NCI-H2081 (cell line): ENCODE data around the gene FAM221B.
A peak's percentile ranks its signal among the peaks of the same experiment; 100 is the strongest.

ENCODE experiments used
- DNase-seq, 2 experiments: peaks; one replicate each; lab custom pipeline; 2025; lab: John Stamatoyannopoulos, UW

FAM221B gene

GRCh38 chr9:35847792-35848572 lies 19.4 kb upstream of the FAM221B start:
- no peak for DNase-seq

- no peak for DNase-seq
Measured at GRCh38 chr9:35845824-35846771, 17.6 kb upstream of the FAM221B start.

DNA sequence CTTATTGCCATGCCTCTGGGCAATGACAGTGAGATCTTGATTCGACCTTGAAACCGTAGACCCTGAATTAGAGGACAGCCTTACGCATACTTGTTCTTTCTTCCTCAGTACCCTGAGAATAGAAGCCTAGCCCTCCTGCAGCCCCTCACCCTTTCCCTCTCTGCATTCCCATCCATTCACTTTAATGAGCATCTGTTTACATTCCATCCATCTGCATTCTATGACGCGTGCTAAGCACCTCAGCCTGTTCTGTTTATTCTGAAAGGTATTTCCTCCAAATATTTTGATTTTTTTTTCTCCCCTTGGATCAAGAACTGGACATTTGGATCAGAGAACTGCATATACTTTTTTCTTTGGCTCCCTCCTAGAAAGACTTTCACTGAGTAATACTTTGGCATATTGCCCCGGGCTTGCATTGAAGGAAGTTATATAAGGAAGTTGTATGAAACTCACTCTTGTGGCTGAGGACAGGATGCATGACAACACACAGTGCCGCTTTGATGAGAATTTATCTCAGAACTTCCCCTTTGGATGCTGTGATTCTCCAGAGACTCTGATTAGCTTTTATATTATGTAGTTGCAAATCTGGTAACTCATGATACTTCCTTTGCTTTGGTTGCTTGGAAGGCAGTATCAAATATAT lies 16.2 kb upstream of the FAM221B start:
- no peak for DNase-seq

- no peak for DNase-seq
Measured at GRCh38 chr9:35842795-35843194, 14.3 kb upstream of the FAM221B start.

DNA sequence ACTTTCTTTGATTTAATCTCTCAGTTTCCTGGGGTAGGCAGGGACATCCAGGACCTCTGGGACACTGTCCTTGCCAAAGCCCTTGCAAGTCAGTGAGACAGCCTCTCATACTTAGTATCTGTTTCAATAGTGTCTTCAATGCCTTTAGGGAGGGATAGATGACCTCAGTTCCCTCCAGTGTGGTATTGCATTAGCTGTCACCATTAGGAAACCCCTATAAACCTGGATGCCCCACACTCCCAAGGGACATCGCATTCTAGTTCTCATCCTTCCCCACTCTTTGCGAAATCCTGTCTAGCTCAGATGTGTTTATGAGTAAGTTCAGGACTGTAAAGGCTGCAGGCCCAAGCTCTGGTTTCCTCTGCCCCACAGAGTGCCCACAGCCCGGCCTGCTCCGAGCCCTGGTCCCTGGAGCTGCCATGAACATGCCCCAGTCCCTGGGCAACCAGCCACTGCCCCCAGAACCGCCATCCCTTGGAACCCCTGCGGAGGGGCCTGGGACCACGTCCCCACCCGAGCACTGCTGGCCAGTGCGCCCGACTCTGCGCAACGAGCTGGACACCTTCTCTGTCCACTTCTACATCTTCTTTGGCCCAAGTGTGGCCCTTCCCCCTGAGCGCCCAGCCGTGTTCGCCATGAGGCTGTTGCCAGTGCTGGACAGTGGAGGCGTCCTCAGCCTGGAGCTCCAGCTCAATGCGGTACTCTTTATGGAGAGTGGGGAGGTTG lies 13.7 kb upstream of the FAM221B start:
- no peak for DNase-seq

GRCh38 chr9:35841645-35841900 lies 13.0 kb upstream of the FAM221B start:
- DNase-seq = no peak

- no peak for DNase-seq
Measured at GRCh38 chr9:35840881-35841644, 12.5 kb upstream of the FAM221B start.

GRCh38 chr9:35839926-35840325 lies 11.4 kb upstream of the FAM221B start:
- DNase-seq = no peak

DNA sequence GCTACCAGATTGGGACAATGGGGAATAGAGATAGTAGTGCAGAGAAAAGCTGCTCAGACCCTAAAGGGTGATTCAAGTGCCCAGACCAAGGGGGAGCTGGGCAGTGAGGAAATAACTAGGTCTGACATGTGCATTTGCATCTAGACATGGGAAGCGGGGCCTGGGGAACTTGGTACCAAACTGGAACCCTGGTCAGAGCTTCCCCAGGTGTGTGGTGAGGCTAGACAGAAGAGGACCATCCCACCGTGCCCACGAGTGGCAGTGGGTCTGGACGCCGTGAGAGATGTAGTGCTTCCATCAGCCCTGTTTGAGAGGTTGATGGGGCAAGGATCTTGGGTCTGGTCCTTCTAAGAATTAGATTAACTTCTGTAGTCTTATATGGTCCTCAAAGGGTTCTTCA lies 8.1 kb upstream of the FAM221B start:
- no peak for DNase-seq

DNA sequence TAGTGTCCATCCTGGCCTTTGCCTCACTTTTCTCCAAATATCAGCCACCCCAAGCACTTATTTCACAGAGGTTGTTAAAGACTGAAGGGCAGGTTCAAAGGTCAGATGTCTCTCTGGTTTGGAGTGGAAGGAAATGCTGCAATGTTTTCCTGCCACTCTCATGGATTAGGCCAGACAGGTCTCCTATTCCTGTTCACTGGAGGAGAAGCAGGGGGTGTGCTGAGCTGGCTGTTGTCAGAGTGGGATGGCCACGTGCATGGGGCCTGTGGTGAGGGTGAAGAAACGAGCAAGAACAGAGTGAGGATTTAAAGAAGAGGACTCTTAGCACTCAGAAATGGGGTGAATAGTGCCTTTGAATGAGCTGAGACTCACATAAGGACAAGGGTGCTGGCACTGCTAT lies 7.2 kb upstream of the FAM221B start:
- DNase-seq = no peak

- DNase-seq = no peak
Measured at GRCh38 chr9:35835216-35835632, 6.7 kb upstream of the FAM221B start.

DNA sequence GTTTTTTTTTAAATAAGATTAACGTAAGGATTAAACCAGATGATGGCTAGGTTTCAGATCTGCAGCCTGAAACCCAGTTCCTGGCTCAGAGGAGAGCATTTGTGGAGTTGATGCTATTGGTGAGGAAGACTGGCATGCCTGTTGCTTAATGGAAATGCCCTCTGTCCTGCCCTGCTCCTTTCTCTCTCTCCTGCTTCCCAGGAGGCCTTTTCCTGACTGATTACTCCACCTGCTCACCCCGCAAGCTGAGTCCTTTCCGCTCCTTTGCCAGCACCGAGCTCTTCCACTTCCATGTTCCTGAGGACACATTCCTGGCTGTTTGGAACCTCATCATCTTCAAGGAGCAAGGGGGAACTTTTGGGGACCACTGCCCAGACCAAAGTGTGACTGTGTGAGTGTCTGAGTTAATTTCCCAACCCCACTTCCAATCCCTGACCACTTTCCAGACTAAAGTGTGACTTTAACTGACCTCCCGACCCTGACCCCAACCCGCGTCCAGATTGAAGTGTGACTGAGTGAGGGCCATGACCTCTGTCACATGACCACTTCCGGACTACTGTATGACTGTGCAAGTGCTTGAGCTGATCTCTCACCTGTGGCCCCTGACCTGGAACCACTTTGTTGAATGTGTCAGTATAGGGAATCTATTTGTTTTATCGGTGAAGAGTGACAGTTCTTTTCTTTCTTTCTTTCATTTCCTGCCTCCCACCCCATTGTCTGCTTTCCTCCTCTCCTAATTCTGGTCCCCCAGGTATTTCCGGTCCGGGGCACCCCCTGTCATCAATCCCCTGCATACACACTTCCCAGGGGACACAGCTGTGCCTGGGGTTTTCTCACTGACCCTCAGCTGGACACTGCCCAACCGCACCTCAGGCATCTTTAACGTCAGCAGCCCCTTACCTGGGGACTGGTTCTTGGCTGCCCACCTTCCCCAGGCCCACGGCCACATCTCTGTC lies 6.0 kb upstream of the FAM221B start:
- DNase-seq = no peak

GRCh38 chr9:35832814-35833213 lies 4.3 kb upstream of the FAM221B start:
- no peak for DNase-seq

GRCh38 chr9:35831040-35831439 lies 2.5 kb upstream of the FAM221B start:
- DNase-seq = no peak

DNA sequence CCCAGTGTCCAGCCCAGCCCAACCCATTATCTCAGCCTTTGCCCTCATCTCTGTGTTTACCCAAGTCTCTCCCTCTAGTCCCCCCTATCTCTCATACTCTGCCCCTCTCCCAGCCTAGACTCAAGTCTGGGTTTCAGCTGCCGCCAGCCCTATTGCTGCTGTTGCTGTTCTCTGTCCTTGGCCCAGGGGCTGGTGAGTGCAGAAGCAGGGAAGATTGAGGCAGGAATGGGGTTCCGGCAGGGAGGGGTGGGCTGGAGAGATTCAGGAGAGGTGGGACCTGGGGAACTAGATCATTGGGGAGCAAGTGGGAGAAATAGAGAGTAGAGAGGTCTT lies 1.2 kb upstream of the FAM221B start:
- no peak for DNase-seq

DNA sequence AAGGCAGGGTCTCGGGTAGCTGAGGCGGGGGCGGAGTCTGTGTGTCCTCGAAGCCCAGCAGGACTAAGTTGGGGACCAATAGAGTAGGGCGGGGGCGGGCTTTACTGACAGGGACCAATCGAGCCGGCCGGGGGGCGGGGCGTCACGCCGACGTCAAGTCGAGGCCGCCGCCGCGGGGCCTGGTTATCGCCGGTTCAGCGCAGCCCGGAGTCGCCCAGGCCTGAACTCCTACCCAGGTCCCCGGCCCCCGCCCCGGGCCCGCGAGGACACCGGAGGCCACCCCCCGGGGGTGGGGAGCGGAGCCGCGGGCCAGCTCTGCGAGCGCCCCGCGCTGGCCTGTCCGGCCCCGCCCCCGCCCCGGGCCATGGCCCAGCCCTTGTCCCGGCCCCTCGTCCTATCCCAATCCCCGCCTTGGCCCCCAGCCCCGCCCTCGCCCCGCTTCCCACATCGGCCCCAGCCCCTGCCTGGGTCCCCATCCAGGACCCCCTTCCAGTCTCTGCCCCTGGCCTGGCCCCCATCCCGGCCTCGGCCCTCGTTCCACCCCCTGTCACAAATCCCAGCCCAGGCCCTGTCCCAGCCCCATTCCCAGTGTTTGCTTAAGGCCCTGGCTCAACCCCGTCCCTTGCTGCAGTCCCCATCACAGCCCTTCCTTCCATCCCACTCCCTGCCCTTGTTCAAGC lies 692 bp upstream of the FAM221B start, which contains the start of gene TMEM8B:
Gene TMEM8B, plus strand, starts transcription at position 145 of the 680 bp plus-strand sequence. Its CDS starts 220 bp downstream, at position 365.
- DNase-seq = peak; percentile 93

- no peak for DNase-seq
Measured at GRCh38 chr9:35827486-35827885, 1.0 kb downstream of the FAM221B start.

DNA sequence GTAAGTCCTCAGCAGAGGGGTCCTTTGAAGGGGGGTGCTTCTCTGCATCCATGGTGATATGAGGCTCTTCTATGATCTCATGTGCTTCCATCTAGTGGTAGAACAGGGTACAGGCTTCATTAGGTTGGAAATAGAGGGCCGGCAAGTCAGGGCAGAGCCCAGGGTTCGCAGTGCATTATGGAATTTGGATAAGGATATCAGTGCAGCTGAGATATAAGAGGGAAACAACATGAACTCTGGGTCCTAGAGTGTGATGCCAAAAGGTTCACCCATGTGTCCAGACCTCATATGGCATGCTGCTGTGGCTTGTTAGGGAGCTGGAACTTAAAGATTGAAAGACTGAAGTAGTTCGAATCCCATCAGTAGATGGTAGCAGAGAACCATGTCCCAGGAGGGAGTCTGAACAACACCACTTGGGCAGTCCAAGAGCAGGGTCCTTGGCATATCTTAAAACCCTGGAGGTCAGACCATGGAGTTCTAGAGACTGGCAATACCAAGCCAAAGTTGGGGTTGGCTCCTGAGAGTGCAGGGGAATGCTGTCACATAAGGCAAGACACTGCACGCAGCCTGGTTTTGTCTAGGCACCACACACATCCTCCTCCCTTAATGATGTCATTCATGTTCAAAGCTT lies 2.3 kb downstream of the FAM221B start:
- peak; percentile 48 to 62 for DNase-seq

- no peak for DNase-seq
Measured at GRCh38 chr9:35822926-35823325, 5.6 kb downstream of the FAM221B start.
